OCI-M2 (cell line): ENCODE results near the gene MUC6.

Experiments used
- DNase-seq: peaks from one replicate; lab custom pipeline; 2025; ENCODE audit not compliant: unreplicated experiment; lab: John Stamatoyannopoulos, UW

Gene MUC6, protein sequence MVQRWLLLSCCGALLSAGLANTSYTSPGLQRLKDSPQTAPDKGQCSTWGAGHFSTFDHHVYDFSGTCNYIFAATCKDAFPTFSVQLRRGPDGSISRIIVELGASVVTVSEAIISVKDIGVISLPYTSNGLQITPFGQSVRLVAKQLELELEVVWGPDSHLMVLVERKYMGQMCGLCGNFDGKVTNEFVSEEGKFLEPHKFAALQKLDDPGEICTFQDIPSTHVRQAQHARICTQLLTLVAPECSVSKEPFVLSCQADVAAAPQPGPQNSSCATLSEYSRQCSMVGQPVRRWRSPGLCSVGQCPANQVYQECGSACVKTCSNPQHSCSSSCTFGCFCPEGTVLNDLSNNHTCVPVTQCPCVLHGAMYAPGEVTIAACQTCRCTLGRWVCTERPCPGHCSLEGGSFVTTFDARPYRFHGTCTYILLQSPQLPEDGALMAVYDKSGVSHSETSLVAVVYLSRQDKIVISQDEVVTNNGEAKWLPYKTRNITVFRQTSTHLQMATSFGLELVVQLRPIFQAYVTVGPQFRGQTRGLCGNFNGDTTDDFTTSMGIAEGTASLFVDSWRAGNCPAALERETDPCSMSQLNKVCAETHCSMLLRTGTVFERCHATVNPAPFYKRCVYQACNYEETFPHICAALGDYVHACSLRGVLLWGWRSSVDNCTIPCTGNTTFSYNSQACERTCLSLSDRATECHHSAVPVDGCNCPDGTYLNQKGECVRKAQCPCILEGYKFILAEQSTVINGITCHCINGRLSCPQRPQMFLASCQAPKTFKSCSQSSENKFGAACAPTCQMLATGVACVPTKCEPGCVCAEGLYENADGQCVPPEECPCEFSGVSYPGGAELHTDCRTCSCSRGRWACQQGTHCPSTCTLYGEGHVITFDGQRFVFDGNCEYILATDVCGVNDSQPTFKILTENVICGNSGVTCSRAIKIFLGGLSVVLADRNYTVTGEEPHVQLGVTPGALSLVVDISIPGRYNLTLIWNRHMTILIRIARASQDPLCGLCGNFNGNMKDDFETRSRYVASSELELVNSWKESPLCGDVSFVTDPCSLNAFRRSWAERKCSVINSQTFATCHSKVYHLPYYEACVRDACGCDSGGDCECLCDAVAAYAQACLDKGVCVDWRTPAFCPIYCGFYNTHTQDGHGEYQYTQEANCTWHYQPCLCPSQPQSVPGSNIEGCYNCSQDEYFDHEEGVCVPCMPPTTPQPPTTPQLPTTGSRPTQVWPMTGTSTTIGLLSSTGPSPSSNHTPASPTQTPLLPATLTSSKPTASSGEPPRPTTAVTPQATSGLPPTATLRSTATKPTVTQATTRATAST (N-terminal part only)

DNA sequence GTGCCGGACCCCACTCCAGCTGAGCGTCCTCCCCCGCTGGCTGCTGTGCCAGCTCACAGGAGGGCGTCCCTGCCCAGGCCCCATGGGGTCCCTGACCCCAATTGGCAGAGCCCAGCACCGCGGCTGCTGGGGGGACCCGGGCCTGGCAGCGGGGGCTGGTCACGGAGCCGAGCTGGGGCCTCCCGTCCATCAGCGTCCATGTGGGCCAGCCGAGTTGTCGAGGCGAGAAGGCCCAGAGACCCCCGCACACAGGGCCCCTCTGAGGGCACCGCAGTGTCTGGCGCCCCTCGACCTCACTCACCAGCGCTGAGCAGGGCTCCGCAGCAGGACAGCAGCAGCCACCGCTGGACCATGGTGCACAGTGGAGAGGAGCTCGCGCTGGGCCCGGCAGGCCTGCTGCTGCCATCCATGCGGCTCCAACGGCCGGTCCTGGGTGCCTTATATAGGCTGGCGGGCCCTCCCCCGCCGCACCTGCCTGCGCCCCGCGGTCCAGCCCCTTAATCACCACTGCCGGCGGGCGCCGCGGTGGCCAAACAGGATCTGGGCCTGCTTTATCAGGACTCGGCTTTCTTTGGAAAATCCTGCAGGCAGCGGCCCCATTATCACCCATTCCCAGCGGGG, at the start of gene MUC6:
Gene MUC6 (minus strand): TSS at position 416 of the 621 bp plus-strand sequence. CDS start 63 bp downstream, at position 353.
- no peak for DNase-seq

DNA sequence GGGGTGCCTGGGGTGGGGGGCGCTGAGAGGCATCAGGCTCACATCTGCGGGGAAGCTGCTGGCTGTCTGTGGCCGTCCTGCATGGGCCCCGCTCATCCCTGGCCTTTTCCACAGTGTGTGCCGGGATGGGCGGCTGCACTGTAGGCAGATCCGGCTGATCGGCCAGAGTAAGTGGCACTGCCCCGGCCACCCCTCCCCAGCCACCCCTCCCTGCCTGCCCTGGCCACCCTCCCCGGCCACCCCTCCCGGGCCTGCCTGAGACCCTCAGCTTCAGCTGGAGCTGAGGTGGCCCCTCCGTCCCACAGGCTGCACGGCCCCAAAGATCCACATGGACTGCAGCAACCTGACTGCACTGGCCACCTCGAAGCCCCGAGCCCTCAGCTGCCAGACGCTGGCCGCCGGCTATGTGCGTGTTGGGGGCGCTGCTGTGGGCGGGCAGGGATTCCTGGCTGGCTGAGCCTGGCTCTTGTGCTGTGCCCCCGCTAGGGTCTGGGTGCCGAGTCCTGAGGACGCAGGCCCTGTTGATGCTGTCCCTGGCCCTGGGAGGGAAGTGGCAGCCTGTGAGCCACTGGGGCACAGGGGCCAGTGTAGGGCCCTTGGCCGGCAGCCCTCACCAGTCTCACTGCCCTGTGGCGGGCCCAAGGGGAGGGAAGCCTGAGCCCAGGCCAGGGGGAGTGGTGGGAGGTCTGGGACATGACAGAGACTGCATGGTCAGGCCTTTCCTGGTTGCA, 49.1 kb upstream of the MUC6 start:
- DNase-seq: no peak

DNA sequence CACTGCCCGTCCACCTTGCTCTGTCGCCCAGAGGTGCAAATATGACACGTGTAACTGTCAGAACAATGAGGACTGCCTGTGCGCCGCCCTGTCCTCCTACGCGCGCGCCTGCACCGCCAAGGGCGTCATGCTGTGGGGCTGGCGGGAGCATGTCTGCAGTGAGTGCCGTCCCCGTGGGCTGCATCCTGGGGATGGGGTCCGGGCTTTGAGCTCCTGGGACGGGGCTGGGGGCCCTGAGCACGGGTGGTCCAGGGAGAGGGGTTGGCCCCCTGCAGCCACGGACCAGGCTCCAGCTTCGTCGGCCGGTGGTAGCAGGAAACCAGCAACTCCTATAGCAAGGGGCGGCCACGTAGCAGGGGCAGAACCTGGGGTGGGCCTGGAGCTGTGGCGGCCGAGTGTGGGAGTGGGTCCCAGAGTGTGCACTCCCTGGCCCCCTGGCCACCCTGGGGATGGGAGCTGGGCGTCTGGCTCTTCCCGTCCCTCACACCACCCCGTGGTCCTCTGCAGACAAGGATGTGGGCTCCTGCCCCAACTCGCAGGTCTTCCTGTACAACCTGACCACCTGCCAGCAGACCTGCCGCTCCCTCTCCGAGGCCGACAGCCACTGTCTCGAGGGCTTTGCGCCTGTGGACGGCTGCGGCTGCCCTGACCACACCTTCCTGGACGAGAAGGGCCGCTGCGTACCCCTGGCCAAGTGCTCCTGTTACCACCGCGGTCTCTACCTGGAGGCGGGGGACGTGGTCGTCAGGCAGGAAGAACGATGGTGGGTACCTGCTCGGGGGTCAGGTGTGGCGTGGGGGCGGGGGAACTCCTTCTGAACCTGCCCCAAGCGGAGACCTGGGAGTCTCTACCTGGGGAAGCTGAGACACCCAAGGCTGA, 48.3 kb upstream of the MUC6 start:
- DNase-seq: no peak

DNA sequence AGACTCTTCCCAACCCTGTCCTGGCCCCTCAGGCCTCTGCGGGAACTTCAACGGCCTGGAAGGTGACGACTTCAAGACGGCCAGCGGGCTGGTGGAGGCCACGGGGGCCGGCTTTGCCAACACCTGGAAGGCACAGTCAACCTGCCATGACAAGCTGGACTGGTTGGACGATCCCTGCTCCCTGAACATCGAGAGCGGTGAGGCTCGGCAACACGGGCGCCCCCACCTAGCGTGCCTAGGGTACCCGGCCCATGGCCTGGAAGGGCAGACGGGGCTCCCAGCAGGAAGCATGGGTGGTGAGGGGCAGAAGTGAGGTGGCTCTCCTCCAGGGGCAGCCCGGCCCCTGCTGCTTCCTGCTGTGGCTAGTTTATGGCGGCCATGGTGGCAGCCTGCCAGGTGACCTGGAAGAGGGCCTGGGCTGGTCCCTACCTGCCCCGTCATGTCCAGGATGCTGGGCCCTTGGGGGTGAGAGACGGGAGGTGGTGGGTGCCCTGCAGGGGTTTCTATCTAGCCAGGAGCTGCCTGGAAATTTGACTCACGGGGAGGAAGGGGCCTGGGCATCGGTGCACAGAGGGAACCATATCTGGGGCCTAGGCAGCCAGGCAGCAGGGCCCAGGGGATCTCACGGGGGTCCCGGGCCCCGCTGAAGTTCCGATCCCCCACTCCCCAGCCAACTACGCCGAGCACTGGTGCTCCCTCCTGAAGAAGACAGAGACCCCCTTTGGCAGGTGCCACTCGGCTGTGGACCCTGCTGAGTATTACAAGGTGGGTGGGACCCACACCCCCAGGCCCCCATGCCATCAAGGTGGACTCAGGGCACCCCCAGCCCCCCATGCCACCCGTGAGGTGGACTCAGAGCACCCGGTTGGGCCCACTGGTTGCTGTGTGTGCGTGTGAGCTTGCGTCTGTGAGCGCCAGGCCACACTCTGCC, 47.4 kb upstream of the MUC6 start:
- DNase-seq: no peak

DNA sequence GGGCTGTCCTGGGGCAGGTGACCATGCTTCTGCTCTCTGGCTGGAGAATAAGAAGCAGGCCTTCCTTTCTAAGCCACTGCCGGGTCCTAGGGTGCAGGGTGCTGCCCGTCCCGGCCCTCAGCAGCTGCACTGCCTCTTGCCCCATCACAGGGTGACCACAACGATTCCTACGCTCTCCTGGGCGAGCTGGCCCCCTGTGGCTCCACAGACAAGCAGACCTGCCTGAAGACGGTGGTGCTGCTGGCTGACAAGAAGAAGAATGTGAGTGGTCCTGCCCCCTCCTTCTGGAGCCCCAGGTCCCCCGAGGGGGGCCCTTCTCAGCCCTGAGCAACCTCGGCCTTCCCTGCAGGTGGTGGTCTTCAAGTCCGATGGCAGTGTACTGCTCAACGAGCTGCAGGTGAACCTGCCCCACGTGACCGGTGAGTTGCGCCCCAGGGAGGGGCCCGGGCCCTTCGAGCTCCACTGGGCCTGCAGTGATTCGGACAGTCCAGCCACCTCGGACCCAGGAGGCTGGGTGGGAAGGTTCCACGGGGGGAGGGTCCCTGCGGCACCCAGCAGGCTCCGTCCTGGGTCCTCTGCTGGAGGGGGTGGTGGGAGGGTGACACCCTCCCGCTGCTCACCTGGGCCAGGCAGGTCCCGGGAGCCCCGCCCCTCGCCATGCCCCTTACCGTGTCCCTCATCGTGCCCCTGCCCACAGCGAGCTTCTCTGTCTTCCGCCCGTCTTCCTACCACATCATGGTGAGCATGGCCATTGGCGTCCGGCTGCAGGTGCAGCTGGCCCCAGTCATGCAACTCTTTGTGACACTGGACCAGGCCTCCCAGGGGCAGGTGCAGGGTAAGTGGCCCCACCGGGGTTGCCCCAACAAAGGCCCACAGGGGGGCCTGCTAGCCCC, 46.5 kb upstream of the MUC6 start:
- DNase-seq: no peak

DNA sequence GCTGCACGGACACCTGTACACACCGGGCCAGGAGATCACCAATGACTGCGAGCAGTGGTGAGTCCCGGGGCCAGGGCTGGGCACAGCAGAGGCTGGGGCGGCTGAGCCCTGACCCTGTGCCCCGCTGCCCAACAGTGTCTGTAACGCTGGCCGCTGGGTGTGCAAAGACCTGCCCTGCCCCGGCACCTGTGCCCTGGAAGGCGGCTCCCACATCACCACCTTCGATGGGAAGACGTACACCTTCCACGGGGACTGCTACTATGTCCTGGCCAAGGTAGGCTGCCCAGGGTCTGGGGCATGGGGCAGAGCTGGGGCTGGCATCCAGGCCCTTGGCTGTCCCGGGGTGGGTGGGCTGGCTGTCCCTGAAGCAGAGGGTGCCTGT, 45.8 kb upstream of the MUC6 start:
- DNase-seq: no peak

DNA sequence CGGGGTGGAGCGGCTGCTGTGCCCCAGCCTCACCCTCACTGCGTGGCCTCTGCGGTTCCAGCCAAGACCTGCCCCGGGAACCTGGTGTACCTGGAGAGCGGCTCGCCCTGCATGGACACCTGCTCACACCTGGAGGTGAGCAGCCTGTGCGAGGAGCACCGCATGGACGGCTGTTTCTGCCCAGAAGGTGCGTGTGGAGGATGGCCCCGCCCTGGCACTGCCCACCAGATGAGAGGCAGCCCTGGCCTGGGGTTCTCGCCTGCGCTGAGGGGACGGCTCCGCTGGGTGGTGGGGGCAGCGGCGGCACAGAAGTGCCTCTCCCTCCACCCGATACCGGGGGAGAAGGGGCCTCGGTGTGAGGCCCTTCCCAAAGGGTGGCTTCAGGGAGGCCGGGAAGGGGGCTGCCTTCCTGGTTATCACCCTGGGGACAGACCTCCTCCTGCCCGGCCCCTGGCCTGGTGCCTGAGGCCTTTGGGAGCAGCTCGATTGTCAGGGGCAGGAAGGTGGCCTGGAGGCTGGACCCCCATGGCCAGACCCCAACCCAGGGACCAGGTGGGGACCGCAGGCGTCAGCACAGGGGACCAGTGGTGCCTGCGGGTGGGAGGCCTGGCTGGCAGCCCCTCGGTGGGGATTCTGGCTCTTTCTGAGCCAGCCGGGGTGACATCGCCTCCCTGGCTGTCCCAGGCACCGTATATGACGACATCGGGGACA, 45.2 kb upstream of the MUC6 start:
- DNase-seq: no peak

DNA sequence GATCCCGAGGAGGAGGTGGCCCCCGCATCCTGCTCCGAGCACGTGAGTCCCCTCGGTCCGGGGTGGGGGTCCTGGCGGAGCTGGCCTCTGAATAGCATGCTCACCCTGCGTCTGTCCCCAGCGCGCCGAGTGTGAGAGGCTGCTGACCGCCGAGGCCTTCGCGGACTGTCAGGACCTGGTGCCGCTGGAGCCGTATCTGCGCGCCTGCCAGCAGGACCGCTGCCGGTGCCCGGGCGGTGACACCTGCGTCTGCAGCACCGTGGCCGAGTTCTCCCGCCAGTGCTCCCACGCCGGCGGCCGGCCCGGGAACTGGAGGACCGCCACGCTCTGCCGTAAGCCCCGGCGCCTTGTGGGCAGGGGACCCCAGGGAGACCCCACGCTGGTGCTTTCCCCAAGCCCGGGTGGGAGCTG, 41.7 kb upstream of the MUC6 start:
- no peak for DNase-seq

DNA sequence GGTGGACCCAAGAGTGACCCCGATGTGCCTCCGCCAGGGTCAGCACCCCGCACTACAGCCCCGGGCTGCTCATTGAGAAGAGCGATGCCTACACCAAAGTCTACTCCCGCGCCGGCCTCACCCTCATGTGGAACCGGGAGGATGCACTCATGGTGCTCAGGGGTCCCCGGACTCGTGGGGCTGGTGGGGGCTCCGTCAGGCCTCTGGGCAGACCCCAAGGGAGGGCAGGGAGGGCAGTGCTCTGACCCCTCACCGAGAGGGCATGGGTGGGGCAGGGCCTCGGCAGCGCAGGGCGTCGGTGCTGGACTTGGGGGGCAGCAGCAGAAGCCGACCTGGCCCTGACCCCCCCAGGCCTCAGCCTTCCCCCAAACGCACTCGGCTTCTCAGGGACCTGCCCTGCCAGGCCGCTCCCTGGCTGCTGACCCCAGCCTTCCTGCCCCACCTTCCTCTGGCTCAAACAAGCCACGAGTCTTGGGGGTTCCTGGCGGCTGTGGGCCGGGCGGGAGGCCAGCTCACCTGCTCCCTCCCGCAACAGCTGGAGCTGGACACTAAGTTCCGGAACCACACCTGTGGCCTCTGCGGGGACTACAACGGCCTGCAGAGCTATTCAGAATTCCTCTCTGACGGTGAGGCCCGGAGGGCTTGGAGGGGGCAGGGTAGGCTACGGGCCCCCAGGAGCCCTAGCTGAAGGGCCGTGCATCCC, 41.0 kb upstream of the MUC6 start:
- no peak for DNase-seq

DNA sequence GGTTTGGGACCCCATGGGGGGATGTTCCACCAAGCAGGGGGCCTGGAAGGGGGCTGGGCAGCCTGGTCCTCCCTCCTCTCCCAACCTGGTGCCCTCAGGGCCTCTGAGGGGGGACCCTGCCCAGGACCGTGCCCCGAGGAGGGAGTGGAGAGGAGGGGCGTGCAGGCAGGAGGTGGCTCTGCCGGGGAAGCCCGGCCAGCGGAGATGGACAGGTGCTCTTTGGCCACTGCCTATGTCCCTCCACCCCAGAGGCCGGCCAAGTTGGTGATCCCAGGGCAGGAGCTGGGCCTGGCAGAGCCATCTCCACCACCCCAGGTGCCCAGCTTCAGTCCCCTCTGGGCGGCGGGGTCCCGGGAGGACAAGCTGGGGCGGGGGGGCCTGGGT, 40.5 kb upstream of the MUC6 start:
- DNase-seq: no peak

DNA sequence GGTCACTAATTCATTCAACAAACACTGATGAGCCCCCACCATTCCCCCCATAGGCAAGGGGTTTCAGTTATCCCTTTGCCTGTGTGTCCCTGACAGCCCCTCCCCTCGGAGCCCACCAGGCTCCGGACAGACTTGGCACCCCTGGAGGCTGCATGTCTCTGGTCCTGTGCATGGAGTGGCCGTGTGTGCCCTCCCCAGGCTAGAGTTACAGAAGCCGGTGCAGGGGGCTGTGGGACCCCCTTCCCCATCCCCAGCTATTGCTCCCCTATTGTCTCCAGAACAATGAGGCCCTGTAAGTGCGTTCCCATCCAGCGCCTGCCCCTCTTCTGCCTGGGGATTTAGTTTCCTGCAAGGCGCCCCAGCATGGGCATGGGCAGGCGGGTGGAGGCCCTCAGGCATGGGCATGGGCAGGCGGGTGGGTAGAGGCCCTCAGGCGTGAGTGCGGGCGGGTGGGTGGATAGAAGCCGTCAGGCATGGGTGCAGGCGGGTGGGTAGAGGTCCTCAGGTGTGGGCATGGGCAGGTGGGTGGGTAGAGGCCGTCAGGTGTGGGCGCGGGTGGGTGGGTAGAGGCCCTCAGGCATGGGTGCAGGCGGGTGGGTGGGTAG, 39.6 kb upstream of the MUC6 start:
- DNase-seq: no peak

DNA sequence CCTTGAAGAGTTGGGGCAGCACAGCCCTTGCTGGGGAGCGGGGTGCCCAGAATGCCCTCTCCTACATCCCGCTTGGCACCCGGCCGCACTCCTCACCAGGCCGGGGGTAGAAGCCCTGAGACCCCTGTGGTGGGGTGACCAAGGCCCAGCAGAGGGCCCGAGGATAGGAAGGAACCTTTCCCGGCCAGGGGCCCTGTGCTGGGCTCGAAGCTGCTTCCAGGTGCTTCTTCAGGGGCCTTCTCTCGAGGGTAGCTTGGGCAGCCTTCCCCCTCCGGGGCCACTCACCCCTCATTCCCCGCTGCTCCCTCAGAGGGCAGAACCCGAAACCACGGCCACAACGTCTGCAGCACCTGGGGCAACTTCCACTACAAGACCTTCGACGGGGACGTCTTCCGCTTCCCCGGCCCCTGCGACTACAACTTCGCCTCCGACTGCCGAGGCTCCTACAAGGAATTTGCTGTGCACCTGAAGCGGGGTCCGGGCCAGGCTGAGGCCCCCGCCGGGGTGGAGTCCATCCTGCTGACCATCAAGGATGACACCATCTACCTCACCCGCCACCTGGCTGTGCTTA, 38.9 kb upstream of the MUC6 start:
- DNase-seq: no peak

DNA sequence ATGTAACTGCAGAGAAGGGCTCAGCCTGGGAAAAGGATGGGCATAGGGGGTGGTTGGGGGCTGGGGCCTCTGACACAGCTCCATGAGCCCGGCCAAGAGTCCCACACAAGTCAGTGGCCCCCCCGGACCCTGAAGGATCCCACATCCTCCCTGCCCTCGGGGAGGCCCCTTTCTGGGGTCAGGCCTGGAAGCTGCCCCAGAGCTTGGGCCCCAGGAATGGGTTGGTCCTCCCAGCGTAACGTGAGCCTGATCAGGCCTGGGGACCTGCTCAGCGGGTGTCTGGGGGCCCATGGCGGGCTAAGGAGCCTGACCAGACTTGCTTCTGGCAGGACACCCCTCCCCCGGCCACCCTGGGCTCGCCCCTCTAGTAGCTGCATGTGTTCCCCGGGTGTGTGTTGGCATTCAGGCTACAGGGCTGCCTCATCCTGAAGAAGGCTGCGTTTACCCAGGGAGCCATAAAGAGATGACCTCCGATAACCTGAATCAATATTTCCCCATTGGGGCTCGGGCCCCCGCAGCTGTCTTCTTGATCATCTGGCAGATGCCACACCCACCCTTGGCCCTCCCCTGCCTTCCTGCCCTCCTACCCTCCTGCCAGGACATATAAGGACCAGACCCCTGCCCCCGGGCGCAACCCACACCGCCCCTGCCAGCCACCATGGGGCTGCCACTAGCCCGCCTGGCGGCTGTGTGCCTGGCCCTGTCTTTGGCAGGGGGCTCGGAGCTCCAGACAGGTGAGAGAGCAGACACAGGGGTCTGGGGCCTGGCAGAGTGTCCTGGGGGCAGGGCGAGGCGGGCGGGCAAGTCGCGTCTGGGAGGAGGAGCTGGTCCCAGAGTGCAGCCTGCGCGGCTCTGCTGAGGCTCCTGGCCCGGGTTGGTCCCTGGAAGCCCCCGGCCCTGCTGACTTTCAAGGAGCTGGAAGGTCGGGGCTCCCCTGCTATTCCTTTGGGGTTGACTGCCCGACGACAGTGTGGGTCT, 38.0 kb upstream of the MUC6 start, which contains the start of gene MUC2:
Gene MUC2 (plus strand): TSS at position 631 of the 978 bp plus-strand sequence.
- DNase-seq: no peak

DNA sequence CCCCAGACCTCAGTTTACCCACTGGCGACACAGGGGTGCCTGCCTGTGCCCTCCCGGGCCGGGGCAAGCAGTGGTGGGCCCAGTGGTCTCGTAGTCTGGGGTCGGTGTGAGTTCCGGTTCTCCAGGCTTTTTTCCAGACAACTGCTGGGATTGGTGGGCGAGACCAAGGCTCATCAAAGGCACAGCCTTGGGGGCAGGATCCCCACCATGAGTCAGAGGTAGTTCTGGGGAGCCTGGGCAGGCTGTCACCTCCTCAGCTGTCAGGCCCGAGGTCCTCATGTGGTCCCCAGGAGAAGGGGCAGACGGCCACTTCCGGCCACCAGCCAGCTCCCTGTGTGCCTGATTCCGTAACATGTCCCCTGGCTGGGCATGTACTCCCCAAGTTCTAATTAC, 37.3 kb upstream of the MUC6 start:
- DNase-seq: no peak
